ENCODE results near the gene ANKRD36C.
"Not testable (repeated sequence)": the region's sequence is repeated elsewhere in the genome, so short reads cannot be mapped to it uniquely, and the experiment has no call there.

- TF ChIP-seq CTCF (IDR thresholded peaks at IDR 0.05); E2F4 (CRISPR knock-in tag; IDR thresholded peaks at IDR 0.05; ENCODE audit: borderline replicate concordance, low read depth); JUN (CRISPR knock-in tag; IDR thresholded peaks at IDR 0.05); NR2C2 (CRISPR knock-in tag; IDR thresholded peaks at IDR 0.05); E2F5 (CRISPR knock-in tag; IDR thresholded peaks at IDR 0.05); ZNF121 (CRISPR knock-in tag; IDR thresholded peaks at IDR 0.05); E2F1 (CRISPR knock-in tag; IDR thresholded peaks at IDR 0.05); ELF4 (CRISPR knock-in tag; IDR thresholded peaks at IDR 0.05; ENCODE audit: low read depth); ZNF232 (CRISPR knock-in tag; IDR thresholded peaks at IDR 0.05); ATF2 (CRISPR knock-in tag; IDR thresholded peaks at IDR 0.05; ENCODE audit: borderline replicate concordance, low read depth); SP1 (CRISPR knock-in tag; conservative IDR thresholded peaks at IDR 0.05): not testable (repeated sequence)
These were observed 16.4 kb upstream of the ANKRD36C start for GRCh38 chr2:96008051-96008450.

All from WTC11 (cell line).